Hematopoietic multipotent progenitor cell treated with erythropoietin and hydrocortisone succinate and interleukin-3 and kit ligand, for 4 days (in vitro differentiated cells): ENCODE data around the gene PSG5.
"Not testable (repeated sequence)": the region's sequence is repeated elsewhere in the genome, so short reads cannot be mapped to it uniquely, and the experiment has no call there.

Experiments
- DNase-seq: peaks from one replicate; pipeline ENCODE4 v3.0.0-alpha.2; 2015

Gene PSG5

GRCh38 chr19:43181869-43182771, 4.2 kb downstream of the PSG5 start:
- not testable (repeated sequence) for DNase-seq

DNA sequence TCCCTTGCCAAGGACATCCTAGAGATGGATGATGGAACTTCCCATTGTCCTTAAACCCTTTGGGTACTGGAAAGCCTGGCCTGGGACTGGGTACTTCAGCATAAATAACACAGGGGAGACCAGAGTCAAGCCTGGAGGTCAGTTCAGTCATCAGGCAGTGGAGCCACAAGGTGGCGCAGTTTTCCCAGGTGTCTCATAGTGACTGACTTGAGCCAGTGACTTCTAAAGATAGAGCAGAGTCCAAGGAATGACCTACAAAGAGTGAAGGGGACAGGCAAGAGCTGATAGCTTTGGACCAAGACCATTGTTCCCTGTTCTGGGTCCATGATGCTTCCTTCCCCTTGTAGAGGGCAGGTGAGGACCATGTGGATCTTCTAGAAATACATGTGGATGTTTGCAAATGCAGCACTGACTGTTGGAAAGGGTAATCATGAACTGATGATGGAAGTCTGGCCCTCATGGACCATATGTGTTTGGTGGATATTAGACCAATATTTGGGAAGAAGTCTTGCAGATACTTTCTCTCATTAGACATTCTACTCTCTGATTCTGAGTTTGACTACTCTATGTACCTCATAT, 6.7 kb downstream of the PSG5 start:
- DNase-seq = not testable (repeated sequence)

GRCh38 chr19:43178577-43178976, 7.8 kb downstream of the PSG5 start:
- not testable (repeated sequence) for DNase-seq

GRCh38 chr19:43165906-43166305, 20.4 kb downstream of the PSG5 start:
- DNase-seq = not testable (repeated sequence)

DNA sequence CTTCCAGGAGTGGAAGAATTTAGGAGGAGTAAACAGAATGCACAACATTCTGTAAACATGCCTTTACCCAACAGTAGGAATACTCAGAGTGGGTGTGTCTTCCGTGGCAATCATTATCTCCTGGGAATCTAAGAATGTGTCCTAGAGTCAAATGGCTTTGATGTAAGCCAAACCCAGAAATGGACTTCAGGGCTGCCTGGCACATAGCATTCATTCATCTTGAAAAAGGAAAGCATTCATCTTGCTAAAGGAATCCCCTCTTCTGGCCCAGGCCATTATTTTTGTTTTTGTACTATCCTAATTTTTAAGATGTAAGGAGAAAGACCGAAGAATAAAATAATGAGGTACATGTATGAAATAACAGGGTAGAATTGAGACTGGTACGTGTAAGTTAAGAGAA, 23.2 kb downstream of the PSG5 start:
- DNase-seq = not testable (repeated sequence)

DNA sequence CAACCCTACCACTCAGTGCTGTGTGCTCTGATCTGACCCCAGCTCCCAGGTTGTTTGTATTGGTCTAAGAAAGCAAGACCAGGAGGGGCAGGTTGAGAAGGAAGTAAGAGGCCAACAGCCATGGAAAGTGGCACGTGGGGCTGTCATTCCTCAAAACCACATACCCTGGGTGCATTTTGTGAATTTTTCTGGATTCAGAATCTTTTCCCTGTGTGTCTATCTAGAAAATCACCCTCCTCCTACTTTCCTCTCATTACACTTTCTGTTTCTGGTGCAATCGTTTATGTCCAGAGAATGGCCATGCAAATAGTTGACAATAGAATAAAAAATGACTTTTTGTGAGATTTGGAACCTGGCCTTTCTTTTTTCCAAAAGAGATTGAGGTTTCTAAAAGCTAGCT, 24.1 kb downstream of the PSG5 start:
- not testable (repeated sequence) for DNase-seq

DNA sequence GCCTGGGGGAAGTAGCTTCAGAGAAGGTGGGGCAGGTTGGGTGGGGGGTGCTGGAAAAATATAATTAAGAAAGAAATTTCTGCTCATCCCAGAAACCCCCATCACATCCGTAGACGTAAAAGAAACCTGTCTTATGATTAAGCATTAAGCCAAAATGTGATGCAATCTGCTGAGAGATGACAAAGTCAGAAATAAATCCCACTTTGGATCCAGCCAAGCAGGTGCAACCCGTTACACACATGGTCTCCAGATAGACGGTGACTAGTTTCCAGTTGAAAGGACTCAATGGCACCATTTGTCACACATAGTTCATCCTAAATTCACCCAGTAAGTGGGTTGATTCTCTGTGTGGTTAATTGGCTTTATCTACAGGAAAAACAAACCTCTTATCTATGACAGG, 34.1 kb downstream of the PSG5 start:
- DNase-seq = peak; percentile 5

DNA sequence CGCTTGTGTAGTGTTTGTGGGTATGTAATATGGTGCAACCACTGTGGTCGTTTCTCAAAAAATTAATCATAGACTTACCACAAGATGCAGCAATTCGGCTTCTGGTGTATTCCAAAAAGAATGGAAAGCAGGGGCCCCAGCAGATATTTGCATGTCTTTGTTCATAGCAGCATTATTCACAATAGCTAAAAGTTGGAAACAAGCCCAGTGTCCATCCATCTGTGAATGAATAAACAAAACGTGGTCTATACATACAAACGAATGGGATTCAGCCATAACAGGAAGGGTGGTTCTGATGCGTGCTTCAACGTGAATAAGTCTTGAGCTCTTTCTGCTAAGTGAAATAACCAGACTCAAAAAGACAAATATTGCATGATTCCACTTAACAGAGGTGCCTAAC, 36.5 kb downstream of the PSG5 start:
- not testable (repeated sequence) for DNase-seq

GRCh38 chr19:43148233-43148632, 38.1 kb downstream of the PSG5 start:
- no peak for DNase-seq

GRCh38 chr19:43141763-43142162, 44.6 kb downstream of the PSG5 start:
- DNase-seq = not testable (repeated sequence)

DNA sequence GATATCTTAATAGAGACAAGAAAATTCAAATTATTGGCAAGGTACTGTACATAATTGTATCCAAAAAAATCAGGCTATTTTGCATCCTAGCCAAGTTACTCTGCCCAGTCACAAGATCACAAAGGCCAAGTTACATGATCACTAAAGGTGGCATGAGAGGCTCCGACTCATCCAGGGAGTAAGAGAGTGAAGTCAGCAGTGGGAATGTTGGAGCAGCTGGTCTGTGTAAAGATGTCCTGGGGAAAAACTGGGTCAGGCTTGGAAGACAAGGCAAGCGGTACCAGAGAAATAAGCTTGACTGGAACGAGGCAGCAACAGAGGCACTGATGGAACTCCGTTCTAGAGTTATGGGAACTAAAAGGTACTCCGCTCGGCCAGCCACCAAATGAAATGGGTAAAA, 53.6 kb downstream of the PSG5 start:
- no peak for DNase-seq

GRCh38 chr19:43131281-43131842, 55.0 kb downstream of the PSG5 start:
- DNase-seq = not testable (repeated sequence)

GRCh38 chr19:43129197-43129596, 57.1 kb downstream of the PSG5 start:
- DNase-seq = not testable (repeated sequence)

GRCh38 chr19:43127336-43127735, 59.0 kb downstream of the PSG5 start:
- not testable (repeated sequence) for DNase-seq

GRCh38 chr19:43126720-43127119, 59.6 kb downstream of the PSG5 start:
- DNase-seq = no peak

- peak; percentile 0 for DNase-seq
Measured at GRCh38 chr19:43124360-43124759, 62.0 kb downstream of the PSG5 start.

GRCh38 chr19:43120433-43121026, 65.8 kb downstream of the PSG5 start:
- DNase-seq = not testable (repeated sequence)

GRCh38 chr19:43119526-43119925, 66.8 kb downstream of the PSG5 start:
- DNase-seq = not testable (repeated sequence)
